ENCODE data around the gene NUP93.

Gene NUP93

GRCh38 chr16:56743840-56744239, 13.9 kb downstream of the NUP93 start:
- no peak for DNase-seq (ENCODE audit: low read depth)

DNA sequence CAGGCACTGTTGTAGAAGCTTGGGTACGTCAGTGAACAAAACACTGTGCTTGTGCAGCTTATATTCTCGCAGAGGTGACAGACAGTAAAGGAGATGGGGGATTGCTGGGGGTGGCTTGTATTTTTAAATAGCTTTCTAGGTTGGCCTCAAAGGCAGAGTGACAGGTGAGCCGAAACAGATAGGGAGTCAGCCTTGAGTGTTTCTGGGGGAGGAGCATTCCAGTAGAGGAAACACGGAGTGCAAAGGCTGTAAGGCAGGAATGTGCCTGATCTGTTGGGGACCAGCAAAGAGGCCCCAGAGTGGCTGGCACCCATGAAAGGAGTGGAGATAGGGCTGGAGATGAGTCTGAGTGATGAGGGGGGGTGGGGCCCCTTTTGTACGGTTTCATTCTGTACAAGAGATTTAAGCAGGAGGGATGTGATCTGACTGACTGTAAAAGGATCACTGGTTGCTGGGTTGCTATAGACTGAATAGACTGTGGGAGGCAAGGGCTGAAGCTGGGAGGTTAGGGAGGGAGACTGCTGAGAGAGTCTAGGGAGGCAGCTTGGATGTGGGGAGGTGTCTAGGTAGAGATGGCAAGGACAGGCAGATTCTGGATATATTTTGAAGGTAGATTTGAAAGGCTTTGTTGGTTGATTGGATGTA, 15.2 kb downstream of the NUP93 start:
- no peak for DNase-seq (ENCODE audit: low read depth)

DNA sequence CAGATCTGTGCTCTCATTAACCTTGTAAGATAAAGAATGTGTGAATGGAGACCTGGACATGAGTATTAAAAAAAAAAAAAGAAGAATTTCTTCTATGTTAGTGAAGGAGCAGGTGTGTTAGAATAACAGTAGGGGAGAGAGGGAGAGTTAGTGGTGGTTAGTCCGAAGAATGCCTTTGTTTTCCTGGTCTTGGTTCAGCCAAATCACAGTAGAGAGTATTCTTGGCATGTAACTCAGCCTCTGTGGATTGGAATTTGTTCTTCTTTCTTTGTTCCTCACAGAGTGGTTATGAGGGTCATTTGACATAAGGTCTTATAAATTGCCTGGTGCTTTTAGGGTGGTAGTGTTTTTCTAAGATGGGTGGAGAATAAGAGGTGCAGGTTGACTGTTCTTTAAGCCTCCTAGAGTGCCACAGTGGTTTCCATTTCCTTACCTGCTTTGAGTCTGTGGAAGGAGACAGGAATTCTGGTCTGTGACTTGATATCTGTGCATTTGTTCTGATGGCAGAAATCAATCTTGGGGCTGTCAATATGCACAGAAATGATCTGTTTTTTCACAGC, 17.6 kb downstream of the NUP93 start:
- no peak for DNase-seq (ENCODE audit: low read depth)

- DNase-seq (ENCODE audit: low read depth): no peak
Observed at GRCh38 chr16:56748191-56748590, 18.3 kb downstream of the NUP93 start.

DNA sequence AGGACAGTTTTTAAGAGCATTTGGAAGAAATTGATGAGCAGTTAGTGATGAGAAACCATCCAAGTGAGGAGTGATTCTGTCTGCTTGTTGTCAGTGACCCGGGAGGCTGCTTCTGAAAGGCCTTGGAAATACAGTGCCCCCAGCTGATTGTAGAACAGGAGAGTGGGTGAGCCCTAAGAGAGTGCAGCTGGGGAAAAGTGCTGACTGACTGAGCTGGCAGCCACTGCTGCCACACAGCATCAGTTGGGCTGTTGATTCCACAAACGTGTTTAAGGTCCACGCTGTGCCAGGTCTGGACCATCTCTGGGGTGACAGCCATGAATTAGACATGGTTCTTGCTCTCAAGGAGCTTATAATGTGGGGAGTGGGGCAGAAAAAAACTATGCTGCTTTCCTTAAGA, 18.9 kb downstream of the NUP93 start:
- no peak for DNase-seq (ENCODE audit: low read depth)

DNA sequence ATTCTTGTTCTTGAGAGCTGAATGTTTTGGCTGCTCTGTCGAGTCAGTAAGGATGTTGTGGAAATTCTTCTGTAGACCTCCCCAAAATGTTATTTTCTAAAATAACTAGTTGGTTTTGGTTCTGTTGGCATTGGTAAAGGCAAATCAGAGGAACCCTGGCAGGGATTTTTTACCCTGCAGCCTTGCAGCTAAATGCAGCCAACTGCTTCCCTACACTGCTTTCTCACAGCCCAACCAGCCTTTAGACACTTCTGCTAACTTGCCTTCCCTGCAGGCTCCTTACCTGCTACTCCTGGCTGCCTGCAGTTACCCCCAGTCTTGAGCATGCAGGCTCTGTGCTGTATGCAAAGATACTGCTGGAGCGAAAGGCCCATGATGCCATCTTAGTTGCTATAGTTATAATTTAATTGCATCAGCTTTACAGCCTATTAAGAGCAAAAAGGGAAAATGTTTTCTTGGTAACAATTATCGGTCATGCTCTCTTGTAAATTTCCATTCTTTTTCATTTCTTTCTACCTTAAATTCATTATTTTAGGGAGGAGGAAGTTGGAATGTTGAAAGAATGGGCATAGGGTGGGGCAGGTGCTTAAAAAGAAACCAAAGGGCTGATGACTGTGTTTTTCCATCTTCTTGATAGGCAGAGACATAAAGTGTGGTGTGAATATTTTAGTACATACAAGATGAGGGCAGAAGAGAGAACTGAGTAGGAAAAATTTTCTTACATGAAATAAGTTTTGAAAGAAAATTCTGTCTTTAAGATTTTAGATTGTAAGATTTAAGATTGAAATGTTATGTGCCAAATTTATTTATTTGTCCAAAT, 20.0 kb downstream of the NUP93 start:
- no peak for DNase-seq (ENCODE audit: low read depth)

GRCh38 chr16:56753410-56753809, 23.5 kb downstream of the NUP93 start:
- DNase-seq (ENCODE audit: low read depth): no peak

- no peak for DNase-seq (ENCODE audit: low read depth)
Observed at GRCh38 chr16:56755038-56755437, 25.1 kb downstream of the NUP93 start.

DNA sequence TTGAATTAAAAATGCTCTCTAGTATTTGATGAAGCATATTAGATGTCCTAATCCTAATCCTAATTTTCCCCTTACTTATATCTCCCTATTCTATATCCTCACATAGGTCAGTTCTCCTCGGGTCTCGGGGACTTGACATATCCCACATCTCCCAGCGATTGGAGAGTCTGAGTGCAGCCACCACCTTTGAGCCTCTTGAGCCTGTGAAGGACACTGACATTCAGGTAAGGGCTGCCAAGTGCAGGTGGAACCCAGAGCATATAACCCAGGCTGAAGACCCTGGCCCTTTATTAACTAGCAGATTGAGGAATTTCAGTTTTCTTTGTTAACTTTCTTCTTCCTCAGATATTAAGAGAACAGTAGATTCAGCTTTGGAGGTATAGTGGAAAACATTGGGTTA, 28.5 kb downstream of the NUP93 start:
- no peak for DNase-seq (ENCODE audit: low read depth)

DNA sequence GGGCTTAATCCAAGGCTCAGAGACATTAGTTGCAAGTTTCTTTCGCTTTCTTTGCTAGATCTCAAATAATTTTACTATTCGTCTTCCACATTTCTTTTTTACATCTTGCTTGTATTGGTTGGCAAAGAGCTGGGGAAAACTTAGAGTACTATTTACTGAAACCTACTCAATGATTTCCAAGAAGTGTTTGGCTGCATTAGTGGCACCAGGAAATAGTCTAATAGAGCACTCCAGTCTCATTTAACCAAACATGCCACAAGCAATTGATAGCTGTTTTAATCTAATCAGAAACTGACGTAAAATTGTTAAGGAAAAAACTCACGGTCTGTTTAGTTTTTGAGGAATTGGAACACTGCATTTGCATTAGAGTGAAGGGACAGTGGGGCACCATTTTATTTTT, 29.0 kb downstream of the NUP93 start:
- no peak for DNase-seq (ENCODE audit: low read depth)

- DNase-seq (ENCODE audit: low read depth): no peak
Observed at GRCh38 chr16:56763291-56763916, 33.5 kb downstream of the NUP93 start.

- DNase-seq (ENCODE audit: low read depth): no peak
Observed at GRCh38 chr16:56764835-56765234, 34.9 kb downstream of the NUP93 start.

- DNase-seq (ENCODE audit: low read depth): no peak
Observed at GRCh38 chr16:56765949-56766348, 36.0 kb downstream of the NUP93 start.

DNA sequence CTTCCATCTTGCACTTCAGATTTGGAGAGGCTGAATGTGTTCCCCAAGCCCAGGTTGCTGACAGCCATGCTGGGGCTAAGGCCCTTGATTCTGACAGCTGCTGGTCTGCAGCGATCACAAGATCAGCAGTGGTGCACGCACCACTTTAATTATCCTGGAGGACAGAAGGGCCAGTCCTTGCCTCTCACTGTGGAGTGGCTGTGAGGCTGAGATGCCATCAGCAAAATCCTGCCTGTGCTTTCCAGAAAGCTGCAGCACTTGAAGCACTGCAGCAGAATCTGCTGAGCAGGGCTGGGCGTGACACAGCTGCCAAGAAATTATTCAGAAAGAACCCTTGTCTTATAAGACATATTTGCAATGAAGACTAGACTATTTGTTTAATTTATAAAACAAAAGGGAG, 37.1 kb downstream of the NUP93 start:
- DNase-seq (ENCODE audit: low read depth): no peak

DNA sequence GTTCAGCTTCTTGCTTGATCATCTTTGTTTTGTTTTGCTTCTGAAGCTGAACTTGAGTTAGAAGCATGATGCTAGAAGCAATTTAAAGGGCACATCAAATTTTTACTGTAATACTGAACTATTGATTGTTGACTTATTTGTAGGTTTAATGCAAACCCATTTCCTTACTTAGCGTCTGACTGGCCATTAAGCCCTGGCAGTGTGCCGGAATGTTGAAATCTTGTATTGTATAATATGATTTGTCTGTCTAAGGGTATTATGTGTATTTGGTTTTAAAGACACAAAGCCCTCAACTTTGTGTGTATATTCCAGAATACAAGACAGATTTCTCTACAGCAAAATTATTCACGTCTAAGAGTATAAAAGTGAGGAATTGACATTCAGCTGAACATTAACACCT, 39.7 kb downstream of the NUP93 start:
- no peak for DNase-seq (ENCODE audit: low read depth)

- DNase-seq (ENCODE audit: low read depth): no peak
Observed at GRCh38 chr16:56771558-56772279, 41.8 kb downstream of the NUP93 start.

DNA sequence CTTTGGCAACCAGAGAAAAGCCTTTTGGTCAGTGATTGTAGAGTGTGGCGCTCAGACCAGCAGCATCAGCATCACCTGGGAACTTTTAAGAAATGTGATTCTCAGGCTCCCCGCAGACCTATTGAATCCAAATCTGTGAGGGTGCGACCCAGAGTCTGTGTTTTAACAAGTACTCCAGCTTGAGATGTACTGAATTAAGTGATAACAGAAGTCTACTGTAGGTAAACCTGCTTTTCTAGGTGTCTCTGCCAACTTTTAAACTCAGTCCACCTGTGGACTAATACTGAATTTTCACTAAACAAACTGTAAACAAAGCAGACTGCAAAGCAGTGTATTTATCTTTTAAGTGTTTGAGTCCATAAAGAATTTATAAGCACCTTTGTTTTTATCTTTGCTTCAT, 43.6 kb downstream of the NUP93 start:
- no peak for DNase-seq (ENCODE audit: low read depth)

DNA sequence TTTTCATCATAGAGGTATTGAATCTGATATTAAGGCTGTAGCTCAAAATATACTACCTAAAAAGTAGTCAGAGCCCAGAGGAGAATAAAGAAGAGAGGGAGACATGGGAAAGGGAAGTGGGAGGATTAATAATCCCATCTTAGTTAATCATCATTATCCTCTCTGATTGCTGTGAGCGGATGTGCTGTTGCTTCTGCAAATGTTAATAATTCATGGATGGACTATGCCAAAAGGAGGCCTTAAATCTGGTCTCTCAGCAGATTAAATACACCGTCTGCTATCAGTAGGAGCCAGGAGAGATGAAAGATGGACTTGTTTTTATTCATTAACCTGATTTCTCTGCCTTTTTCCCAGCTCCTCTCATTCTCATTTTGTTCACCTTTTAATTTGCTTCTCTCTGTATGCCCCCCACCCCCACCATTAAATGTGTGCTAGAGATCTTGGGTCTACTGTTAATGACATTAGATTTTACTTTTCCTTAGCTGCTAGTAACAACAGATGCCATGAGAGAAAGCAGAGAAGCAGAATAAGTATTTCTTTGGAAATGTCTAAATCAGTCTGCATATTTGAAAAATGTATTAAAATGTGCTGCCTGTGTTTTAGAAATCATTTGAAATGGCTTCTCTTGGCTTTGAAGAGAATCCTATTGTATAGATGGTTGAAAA, 44.2 kb downstream of the NUP93 start:
- no peak for DNase-seq (ENCODE audit: low read depth)

DNA sequence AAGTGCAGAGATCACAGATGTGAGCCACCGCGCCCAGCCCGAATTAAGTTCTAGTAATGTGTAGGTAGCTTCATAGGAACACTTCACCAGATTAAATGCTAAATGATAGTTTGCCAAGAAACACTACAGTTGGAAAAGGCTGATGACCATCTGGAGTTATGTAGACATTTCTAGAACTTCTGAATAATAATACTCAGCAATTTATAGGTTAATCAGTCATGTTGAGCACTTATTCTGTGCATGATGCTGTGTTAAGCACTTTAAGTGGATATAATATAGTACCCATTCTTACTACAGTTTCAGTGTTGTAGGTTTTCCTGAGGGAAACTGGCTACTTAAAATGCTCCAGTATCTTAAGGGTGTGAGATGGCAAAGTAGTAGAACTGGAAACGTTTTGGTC, 45.2 kb downstream of the NUP93 start:
- no peak for DNase-seq (ENCODE audit: low read depth)

DNA sequence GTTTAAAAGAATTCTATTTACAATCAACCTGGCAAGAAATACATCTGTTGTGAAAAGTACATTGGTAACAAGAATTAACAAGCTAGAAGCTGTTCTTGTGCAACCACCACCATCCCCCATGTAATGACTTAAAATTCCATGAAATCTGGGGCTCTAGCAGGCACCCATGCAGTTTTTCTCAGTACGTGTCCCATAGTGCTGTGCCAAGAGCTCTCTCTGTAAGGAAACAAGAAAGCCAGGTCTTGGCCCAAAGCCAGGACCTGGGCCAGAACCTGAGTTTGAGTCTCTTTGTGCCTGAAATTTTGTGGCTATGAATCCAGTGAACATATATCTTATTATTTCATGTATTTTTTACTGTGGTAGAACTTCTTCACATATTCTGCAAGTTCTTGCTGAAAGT, 46.6 kb downstream of the NUP93 start:
- no peak for DNase-seq (ENCODE audit: low read depth)

DNA sequence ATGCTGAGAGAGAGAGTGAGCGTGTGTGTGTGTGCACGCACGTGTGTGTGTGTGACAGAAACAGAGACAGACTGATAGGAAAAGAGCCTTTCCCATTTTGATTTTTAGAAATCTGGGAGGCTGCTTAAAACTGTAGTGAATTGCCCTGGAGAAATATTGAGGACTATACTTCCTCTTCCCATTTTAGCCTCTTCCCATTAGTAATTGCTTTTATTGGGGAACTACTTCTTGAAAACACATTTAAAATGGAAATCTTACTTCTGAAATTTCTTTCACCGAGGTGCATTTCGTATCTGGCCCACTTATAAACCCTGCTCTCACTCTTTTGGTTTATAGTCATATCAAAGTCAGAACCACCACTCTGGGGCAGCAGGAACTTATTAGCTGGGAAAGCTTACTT, 47.1 kb downstream of the NUP93 start:
- DNase-seq (ENCODE audit: low read depth): no peak

GRCh38 chr16:56777482-56777881, 47.6 kb downstream of the NUP93 start:
- no peak for DNase-seq (ENCODE audit: low read depth)

Data from activated T-cell treated with anti-CD3 and anti-CD28 coated beads for 48 hours (primary cell).